Activated naive CD8-positive, alpha-beta T cell treated with anti-CD3 and anti-CD28 coated beads for 36 hours (primary cell): Measurements from ENCODE around the gene C1orf87. TPM values are rescaled to one million over a fixed set of nuclear protein-coding genes. Genes with fewer than 3 reads are reported as not detected.
"Not testable (repeated sequence)": the region's sequence is repeated elsewhere in the genome, so short reads cannot be mapped to it uniquely, and the experiment has no call there.

ENCODE experiments used
- DNase-seq: peaks from one replicate; pipeline ENCODE4 v3.0.0; 2021
- H3K27ac Mint-ChIP-seq: one replicate; pipeline ENCODE4 v1.8.0; 2022; ENCODE audit warnings: mild to moderate bottlenecking, moderate library complexity, mixed read lengths
- H3K27me3 Mint-ChIP-seq: one replicate; pipeline ENCODE4 v1.8.0; 2022; ENCODE audit warnings: mild to moderate bottlenecking, mixed read lengths
- H3K36me3 Mint-ChIP-seq: one replicate; pipeline ENCODE4 v1.8.0; 2021; ENCODE audit warnings: mild to moderate bottlenecking, mixed read lengths
- H3K4me1 Mint-ChIP-seq: one replicate; pipeline ENCODE4 v1.8.0; 2021; ENCODE audit warnings: mixed read lengths
- H3K4me3 Mint-ChIP-seq: one replicate; pipeline ENCODE4 v1.8.0; 2022; ENCODE audit warnings: mild to moderate bottlenecking, moderate library complexity, mixed read lengths
- H3K9me3 Mint-ChIP-seq: one replicate; pipeline ENCODE4 v1.8.0; 2022; ENCODE audit warnings: mixed read lengths
- total RNA-seq, 2 experiments: library from RNA; stranded (reverse); gene quantifications; one replicate each; pipeline ENCODE4 v1.2.3, GENCODE V29; 2021

C1orf87 gene
- total RNA-seq, 2 experiments from 2014 or later: not detected

GRCh38 chr1:59992040-59992820 lies 81.3 kb downstream of the C1orf87 start:
- H3K9me3 Mint-ChIP-seq: no peaks in the 10 kb centered on the region
- no peak overlapping the region for H3K4me3 Mint-ChIP-seq
- no peak for DNase-seq
- H3K4me1 Mint-ChIP-seq: no peaks in the 10 kb centered on the region
- H3K27me3 Mint-ChIP-seq: peaks cover 11% of the 10 kb centered on the region
- no peak overlapping the region for H3K27ac Mint-ChIP-seq
- H3K36me3 Mint-ChIP-seq: no peaks in the 10 kb centered on the region

GRCh38 chr1:59990470-59990869 lies 83.1 kb downstream of the C1orf87 start:
- Mint-ChIP-seq H3K36me3 (no peaks in the 10 kb centered on the region), H3K27ac (no peak overlapping the region), H3K4me1 (no peaks in the 10 kb centered on the region), H3K4me3 (no peak overlapping the region), H3K27me3 (peaks cover 10% of the 10 kb centered on the region), H3K9me3 (no peaks in the 10 kb centered on the region)
- no peak for DNase-seq

DNA sequence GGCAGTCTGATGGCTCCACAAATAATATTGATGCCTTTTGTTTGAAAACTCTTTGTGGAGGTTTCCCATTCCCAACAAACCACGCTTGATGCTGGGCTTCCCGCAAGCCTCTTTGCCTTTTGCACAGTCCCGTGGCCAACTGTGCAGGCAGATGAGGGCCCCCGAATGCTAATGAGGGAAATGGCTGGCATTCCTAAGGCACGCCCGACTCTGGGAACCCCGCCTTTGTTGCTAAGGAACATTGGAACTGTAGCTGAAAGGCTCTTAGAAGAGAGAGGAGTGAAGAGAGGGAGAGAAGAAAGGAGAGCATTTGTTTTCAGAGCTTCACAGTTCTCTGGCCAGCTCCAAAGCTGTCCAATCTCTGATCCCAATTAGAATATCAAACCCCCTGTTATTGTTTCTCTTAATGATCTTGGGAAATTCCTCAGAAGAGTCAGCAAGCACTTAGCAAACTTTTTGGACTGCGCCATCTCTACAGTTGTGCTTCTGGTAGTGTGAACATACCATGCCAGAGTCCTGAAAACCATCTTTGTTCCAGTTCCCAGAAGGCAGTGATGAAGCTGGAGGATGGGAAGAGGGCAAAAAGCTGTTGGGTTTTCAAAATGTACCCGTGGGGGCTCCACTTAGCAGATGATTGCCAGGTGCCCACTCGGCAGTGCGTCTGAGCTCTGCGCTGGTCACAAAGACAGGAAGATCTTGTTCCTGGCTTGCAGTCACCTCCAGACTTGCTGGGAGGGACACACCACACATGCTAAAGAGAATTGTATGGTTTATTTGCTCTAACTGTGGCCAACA lies 86.9 kb downstream of the C1orf87 start:
- DNase-seq: no peak

GRCh38 chr1:59985911-59986515 lies 87.6 kb downstream of the C1orf87 start:
- H3K4me3 Mint-ChIP-seq: no peak overlapping the region
- no peaks in the 10 kb centered on the region for H3K4me1 Mint-ChIP-seq
- H3K27me3 Mint-ChIP-seq: peaks cover 3% of the 10 kb centered on the region
- no peak for DNase-seq
- H3K36me3 Mint-ChIP-seq: no peaks in the 10 kb centered on the region
- no peak overlapping the region for H3K27ac Mint-ChIP-seq
- no peaks in the 10 kb centered on the region for H3K9me3 Mint-ChIP-seq

More for the DNA sequence above, 86.9 kb downstream of the C1orf87 start:
- peaks cover 3% of the 10 kb centered on the region for H3K27me3 Mint-ChIP-seq
- no peaks in the 10 kb centered on the region for H3K9me3 Mint-ChIP-seq
- H3K27ac Mint-ChIP-seq: no peak overlapping the region
- H3K4me3 Mint-ChIP-seq: no peak overlapping the region
- H3K36me3 Mint-ChIP-seq: no peaks in the 10 kb centered on the region
- no peaks in the 10 kb centered on the region for H3K4me1 Mint-ChIP-seq

- peaks cover 12% of the 10 kb centered on the region for H3K27me3 Mint-ChIP-seq
- H3K27ac Mint-ChIP-seq: no peak overlapping the region
- H3K36me3 Mint-ChIP-seq: no peaks in the 10 kb centered on the region
- H3K4me1 Mint-ChIP-seq: peaks cover 2% of the 10 kb centered on the region
- no peaks in the 10 kb centered on the region for H3K9me3 Mint-ChIP-seq
- no peak for DNase-seq
- no peak overlapping the region for H3K4me3 Mint-ChIP-seq
Observed at GRCh38 chr1:59979666-59980065, 93.9 kb downstream of the C1orf87 start.

GRCh38 chr1:59978511-59978910 lies 95.1 kb downstream of the C1orf87 start:
- H3K36me3 Mint-ChIP-seq: no peaks in the 10 kb centered on the region
- H3K9me3 Mint-ChIP-seq: no peaks in the 10 kb centered on the region
- peaks cover 2% of the 10 kb centered on the region for H3K4me1 Mint-ChIP-seq
- no peak overlapping the region for H3K4me3 Mint-ChIP-seq
- H3K27ac Mint-ChIP-seq: no peak overlapping the region
- peaks cover 9% of the 10 kb centered on the region for H3K27me3 Mint-ChIP-seq
- no peak for DNase-seq

DNA sequence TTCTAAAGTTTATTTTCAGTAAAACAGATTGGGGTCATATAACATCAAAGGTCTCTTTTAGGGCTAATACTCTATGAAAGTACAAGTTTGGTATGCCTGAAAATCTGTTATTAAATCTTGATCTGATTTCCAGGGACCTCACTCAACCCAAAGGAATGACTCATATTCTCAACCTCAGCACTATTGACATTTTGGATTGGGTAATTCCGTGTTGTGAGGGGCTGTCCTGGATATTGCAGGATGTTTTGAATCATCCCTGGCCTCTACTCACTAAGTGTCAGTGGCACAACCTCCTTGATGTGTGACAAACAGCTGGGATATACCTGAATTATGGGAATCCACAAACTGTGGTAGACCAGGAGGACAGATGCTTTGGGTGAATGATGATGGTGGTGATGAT lies 95.5 kb downstream of the C1orf87 start:
- no peak overlapping the region for H3K27ac Mint-ChIP-seq
- peaks cover 2% of the 10 kb centered on the region for H3K4me1 Mint-ChIP-seq
- no peak overlapping the region for H3K4me3 Mint-ChIP-seq
- no peak for DNase-seq
- H3K36me3 Mint-ChIP-seq: no peaks in the 10 kb centered on the region
- no peaks in the 10 kb centered on the region for H3K9me3 Mint-ChIP-seq
- H3K27me3 Mint-ChIP-seq: peaks cover 9% of the 10 kb centered on the region

DNA sequence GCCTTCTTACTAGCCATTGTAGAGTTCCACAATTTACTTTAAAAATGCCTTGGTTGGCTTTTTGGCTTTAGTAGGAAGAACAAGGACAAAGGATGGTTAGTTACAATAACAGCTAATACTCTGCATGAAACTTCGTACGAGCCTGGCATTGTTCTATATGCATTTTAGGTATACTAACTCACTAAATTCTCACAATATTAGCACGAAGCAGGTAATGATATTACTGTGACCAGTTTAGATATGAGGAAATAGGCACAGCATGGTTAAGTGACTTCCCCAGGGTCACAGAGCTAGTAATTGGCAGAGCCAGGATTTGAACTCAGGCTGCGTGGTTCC lies 96.5 kb downstream of the C1orf87 start:
- Mint-ChIP-seq H3K9me3 (no peaks in the 10 kb centered on the region), H3K36me3 (no peaks in the 10 kb centered on the region), H3K27ac (no peak overlapping the region), H3K4me1 (peaks cover 2% of the 10 kb centered on the region), H3K27me3 (peaks cover 15% of the 10 kb centered on the region), H3K4me3 (no peak overlapping the region)
- no peak for DNase-seq

DNA sequence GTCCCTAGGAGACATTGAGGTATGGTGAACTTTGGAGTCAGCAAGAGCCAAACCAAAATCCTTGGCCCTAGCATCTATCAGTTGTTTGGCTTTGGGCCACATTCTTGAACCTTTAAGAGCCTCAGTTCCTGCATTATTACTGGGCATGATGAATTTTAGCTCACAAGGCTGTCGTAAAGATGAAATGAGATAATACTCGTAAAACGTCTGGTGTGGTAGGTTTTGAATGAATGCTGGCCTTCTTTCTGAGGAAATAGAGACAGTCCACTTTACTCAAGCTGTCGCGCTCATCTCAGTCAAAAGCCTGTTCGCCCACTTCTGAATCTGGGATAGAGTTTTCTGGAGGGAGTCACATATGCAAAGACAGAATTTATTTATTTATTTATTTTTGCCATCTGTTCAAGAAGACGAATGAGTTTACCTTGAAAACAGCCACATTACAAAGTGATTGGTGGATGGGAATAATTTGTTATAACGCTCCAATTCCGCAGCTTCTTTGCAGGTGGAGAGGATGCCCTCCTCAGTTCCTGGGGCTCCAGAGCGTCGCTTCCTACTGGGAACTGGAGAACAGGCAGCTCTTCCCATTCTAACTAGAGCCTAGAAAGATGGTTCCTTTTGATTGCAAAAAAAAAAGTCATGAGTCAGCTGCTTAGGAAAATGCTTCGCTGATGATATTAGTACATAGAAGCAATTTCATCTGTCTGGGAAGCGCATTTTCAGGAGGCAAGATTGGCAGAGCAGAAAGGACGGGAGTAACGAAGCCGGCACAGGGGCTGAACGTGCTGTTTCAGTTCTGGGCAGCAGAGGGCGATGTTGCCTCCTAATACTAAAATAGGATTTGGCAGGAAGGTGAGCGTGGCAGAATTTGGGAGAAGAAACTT lies 97.1 kb downstream of the C1orf87 start:
- peak; percentile 30 for DNase-seq
- peaks cover 3% of the 10 kb centered on the region for H3K4me1 Mint-ChIP-seq
- H3K9me3 Mint-ChIP-seq: no peaks in the 10 kb centered on the region
- no peaks in the 10 kb centered on the region for H3K36me3 Mint-ChIP-seq
- no peak overlapping the region for H3K27ac Mint-ChIP-seq
- no peak overlapping the region for H3K4me3 Mint-ChIP-seq
- H3K27me3 Mint-ChIP-seq: peaks cover 17% of the 10 kb centered on the region

GRCh38 chr1:59973719-59974118 lies 99.9 kb downstream of the C1orf87 start:
- DNase-seq: no peak

DNA sequence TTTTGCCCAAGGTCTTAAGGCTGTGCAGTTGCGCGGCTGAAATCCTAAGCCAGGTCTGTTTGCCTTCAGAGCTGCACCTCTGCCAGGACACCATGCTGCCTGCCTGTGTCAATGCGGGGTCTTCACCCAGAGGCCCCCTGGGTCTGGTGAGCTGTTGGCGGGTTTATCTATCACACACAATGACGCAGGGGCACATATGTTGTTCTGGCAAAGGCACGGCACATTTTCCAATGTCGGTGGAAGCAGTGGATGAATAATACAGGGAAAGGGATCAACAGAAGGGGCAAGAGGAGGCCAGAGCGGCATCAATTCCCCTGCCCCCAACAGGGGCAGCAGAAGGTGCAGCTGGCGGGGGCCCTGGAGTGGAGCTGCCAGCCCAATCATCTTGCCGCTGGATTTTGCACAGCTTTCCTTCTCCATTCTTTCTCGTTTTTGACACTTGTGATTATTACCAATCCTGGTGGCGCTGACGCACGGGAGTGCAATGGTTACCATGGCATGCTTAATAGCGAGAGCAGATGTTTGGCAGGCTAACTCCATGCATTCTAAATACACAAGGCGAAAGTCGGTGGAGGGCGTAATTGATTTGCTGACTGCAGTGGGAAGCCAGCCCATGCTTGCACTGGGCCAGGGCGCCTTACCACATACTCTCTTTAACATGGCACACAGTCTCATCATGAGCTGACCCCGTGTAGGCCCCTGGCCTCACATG lies 101.2 kb downstream of the C1orf87 start:
- Mint-ChIP-seq H3K27me3 (peaks cover 21% of the 10 kb centered on the region), H3K36me3 (no peaks in the 10 kb centered on the region), H3K4me3 (no peak overlapping the region), H3K9me3 (no peaks in the 10 kb centered on the region), H3K27ac (no peak overlapping the region), H3K4me1 (peaks cover 6% of the 10 kb centered on the region)
- no peak for DNase-seq

More at GRCh38 chr1:59973719-59974118, 99.9 kb downstream of the C1orf87 start:
- Mint-ChIP-seq H3K9me3 (no peaks in the 10 kb centered on the region), H3K36me3 (no peaks in the 10 kb centered on the region), H3K4me3 (no peak overlapping the region), H3K27ac (no peak overlapping the region), H3K27me3 (peaks cover 21% of the 10 kb centered on the region), H3K4me1 (peaks cover 6% of the 10 kb centered on the region)

- Mint-ChIP-seq H3K4me3 (no peak overlapping the region), H3K27me3 (peaks cover 17% of the 10 kb centered on the region), H3K4me1 (peaks cover 4% of the 10 kb centered on the region), H3K36me3 (no peaks in the 10 kb centered on the region), H3K27ac (no peak overlapping the region), H3K9me3 (no peaks in the 10 kb centered on the region)
- peak; percentile 50 for DNase-seq
Observed at GRCh38 chr1:59971464-59971911, 102.1 kb downstream of the C1orf87 start.

DNA sequence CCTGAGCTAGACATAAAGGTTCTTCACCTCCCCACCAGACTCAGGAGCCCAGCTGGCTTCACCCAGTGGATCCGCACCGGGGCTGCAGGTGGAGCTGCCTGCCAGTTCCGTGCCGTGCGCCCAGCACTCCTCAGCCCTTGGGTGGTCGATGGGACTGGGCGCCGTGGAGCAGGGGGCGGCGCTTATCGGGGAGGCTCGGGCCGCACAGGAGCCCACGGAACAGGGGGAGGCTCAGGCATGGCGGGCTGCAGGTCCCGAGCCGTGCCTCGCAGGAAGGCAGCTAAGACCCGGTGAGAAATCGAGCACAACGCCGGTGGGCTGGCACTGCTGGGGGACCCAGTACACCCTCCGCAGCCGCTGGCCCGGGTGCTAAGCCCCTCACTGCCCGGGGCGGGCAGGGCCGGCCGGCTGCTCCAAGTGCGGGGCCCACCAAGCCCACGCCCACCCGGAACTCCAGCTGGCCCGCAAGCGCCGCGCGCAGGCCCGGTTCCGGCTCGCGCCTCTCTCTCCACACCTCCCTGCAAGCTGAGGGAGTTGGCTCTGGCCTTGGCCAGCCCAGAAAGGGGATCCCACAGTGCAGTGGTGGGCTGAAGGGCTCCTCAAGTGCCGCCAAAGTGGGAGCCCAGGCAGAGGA lies 103.9 kb downstream of the C1orf87 start:
- H3K9me3 Mint-ChIP-seq, H3K4me1 Mint-ChIP-seq, DNase-seq, H3K36me3 Mint-ChIP-seq, H3K4me3 Mint-ChIP-seq, H3K27ac Mint-ChIP-seq: not testable (repeated sequence)
- peaks cover 11% of the 10 kb centered on the region for H3K27me3 Mint-ChIP-seq

DNA sequence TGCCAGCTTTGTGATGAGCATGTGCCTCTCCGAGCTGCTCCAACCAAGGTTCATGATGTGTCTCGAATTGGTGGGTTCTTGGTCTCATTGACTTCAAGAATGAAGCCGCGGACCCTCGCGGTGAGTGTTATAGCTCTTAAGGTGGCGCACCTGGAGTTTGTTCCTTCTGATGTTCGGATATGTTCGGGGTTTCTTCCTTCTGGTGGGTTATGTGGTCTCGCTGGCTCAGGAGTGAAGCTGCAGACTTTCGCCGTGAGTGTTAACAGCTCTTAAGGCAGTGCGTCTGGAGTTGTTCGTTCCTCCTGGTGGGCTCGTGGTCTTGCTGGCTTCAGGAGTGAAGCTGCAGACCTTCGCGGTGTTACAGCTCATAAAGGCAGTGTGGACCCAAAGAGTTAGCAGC lies 104.8 kb downstream of the C1orf87 start:
- H3K4me1 Mint-ChIP-seq, H3K36me3 Mint-ChIP-seq, H3K9me3 Mint-ChIP-seq, H3K27ac Mint-ChIP-seq, DNase-seq, H3K4me3 Mint-ChIP-seq: not testable (repeated sequence)
- peaks cover 11% of the 10 kb centered on the region for H3K27me3 Mint-ChIP-seq
